NCI-H1048 (cell line): ENCODE data around the gene BMPR1A.

ENCODE experiments used
- DNase-seq: peaks from one replicate; lab custom pipeline; 2025; lab: John Stamatoyannopoulos, UW

Gene BMPR1A

GRCh38 chr10:86956848-86957448 lies 200.5 kb downstream of the BMPR1A start:
- no peak for DNase-seq

GRCh38 chr10:86957471-86958115 lies 201.2 kb downstream of the BMPR1A start, which contains the start of gene MMRN2:
TSS of gene MMRN2 (minus strand) at chr10:86957615. CDS start at chr10:86957541, 74 bp downstream.
- DNase-seq = no peak

GRCh38 chr10:86958116-86958900 lies 201.9 kb downstream of the BMPR1A start, which contains the start of gene SNCG:
TSS of gene SNCG (plus strand) at chr10:86958599. CDS start at chr10:86958698, 99 bp downstream.
- DNase-seq = no peak

- no peak for DNase-seq
Measured at GRCh38 chr10:86958901-86959736, 202.7 kb downstream of the BMPR1A start.

GRCh38 chr10:86959737-86960002 lies 203.3 kb downstream of the BMPR1A start:
- DNase-seq = no peak

GRCh38 chr10:86960003-86960862 lies 203.8 kb downstream of the BMPR1A start:
- peak; percentile 10 for DNase-seq

GRCh38 chr10:86960863-86961434 lies 204.5 kb downstream of the BMPR1A start:
- no peak for DNase-seq

- no peak for DNase-seq
Measured at GRCh38 chr10:86961481-86962091, 205.2 kb downstream of the BMPR1A start.

GRCh38 chr10:86962136-86962980 lies 205.9 kb downstream of the BMPR1A start:
- DNase-seq = no peak

- DNase-seq = no peak
Measured at GRCh38 chr10:86962981-86963310, 206.5 kb downstream of the BMPR1A start.

GRCh38 chr10:86963341-86963919 lies 207.0 kb downstream of the BMPR1A start:
- DNase-seq = no peak

- DNase-seq = no peak
Measured at GRCh38 chr10:86964061-86964846, 207.8 kb downstream of the BMPR1A start.

GRCh38 chr10:86964847-86965190 lies 208.4 kb downstream of the BMPR1A start:
- no peak for DNase-seq

- DNase-seq = no peak
Measured at GRCh38 chr10:86965986-86966654, 209.7 kb downstream of the BMPR1A start.

- no peak for DNase-seq
Measured at GRCh38 chr10:86967481-86967941, 211.1 kb downstream of the BMPR1A start.

GRCh38 chr10:86968271-86968993 lies 212.0 kb downstream of the BMPR1A start, which contains the start of gene ADIRF:
TSS of gene ADIRF (plus strand) at chr10:86968482. CDS start at chr10:86968545, 63 bp downstream.
- no peak for DNase-seq

- no peak for DNase-seq
Measured at GRCh38 chr10:86968994-86969355, 212.6 kb downstream of the BMPR1A start.
